DND-41 (cell line): Measurements from ENCODE around the gene KEAP1.

Experiments used
- CTCF ChIP-seq: IDR thresholded peaks from 2 replicates; pipeline ENCODE4 v1.5.1; 2012; ENCODE audit warnings: borderline replicate concordance, low read length, moderate library complexity, mild to moderate bottlenecking; ENCODE audit not compliant: poor library complexity, severe bottlenecking; ENCODE audit errors: extremely low read depth
- EZH2 ChIP-seq: IDR thresholded peaks from 3 replicates; pipeline ENCODE4 v1.6.1; 2012; ENCODE audit warnings: borderline replicate concordance, low read depth, mild to moderate bottlenecking, moderate library complexity, low read length, inconsistent platforms; ENCODE audit not compliant: severe bottlenecking

GRCh38 chr19:10510301-10510802, 7.2 kb upstream of the KEAP1 start:
- TF ChIP-seq CTCF (peak; percentile 65), EZH2 (no peak)
